CMK (cell line): Measurements from ENCODE around the gene SLC22A6.

Source experiments
- DNase-seq: peaks from one replicate; pipeline ENCODE4 v3.0.0-alpha.2; 2010; ENCODE audit warnings: low read depth

SLC22A6 gene, protein sequence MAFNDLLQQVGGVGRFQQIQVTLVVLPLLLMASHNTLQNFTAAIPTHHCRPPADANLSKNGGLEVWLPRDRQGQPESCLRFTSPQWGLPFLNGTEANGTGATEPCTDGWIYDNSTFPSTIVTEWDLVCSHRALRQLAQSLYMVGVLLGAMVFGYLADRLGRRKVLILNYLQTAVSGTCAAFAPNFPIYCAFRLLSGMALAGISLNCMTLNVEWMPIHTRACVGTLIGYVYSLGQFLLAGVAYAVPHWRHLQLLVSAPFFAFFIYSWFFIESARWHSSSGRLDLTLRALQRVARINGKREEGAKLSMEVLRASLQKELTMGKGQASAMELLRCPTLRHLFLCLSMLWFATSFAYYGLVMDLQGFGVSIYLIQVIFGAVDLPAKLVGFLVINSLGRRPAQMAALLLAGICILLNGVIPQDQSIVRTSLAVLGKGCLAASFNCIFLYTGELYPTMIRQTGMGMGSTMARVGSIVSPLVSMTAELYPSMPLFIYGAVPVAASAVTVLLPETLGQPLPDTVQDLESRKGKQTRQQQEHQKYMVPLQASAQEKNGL

DNA sequence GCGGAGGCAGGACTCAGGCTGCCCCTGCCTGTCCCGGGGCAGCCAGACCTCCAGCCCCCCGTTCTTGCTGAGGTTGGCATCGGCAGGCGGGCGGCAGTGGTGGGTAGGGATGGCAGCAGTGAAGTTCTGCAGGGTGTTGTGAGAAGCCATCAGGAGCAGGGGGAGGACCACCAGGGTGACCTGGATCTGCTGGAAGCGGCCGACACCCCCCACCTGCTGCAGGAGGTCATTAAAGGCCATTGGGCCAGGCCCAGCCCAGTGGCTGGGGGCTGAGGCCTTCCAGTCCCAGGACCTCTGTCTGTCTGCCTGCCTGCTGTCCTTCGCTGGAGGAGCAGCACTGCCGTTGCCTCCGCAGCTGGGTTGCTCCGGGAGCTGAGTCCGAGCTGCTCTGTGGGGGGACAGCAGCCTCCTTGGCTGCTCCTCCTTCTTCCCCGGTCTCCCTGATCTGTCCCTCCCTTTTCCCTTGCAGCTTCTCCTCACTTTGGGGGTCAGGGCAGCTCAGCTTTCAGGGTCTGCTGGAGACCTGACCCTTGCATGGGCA, at the start of gene SLC22A6:
TSS of gene SLC22A6 (minus strand) at position 517 of the 541 bp plus-strand sequence. CDS start at position 240, 277 bp downstream.
- no peak for DNase-seq

DNA sequence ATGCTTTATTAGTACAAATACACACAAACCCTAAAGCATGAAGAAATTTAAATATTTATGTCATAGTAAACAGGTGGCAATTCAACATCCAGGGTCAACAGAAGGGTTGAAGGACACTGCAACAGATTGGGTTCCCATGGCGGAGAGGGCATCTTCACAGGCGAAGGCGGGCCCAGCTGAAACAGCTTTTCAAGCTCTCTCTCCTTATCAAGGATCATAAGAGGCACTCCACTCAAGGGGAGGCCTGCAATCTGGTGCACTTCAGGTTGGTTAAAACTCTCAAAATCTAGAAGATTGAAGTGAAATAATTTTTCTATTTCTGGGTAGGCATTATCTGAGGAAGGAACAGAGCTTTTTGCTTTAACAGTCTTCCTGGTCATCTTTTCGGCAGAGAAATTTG, 47.7 kb upstream of the SLC22A6 start:
- DNase-seq = no peak

DNA sequence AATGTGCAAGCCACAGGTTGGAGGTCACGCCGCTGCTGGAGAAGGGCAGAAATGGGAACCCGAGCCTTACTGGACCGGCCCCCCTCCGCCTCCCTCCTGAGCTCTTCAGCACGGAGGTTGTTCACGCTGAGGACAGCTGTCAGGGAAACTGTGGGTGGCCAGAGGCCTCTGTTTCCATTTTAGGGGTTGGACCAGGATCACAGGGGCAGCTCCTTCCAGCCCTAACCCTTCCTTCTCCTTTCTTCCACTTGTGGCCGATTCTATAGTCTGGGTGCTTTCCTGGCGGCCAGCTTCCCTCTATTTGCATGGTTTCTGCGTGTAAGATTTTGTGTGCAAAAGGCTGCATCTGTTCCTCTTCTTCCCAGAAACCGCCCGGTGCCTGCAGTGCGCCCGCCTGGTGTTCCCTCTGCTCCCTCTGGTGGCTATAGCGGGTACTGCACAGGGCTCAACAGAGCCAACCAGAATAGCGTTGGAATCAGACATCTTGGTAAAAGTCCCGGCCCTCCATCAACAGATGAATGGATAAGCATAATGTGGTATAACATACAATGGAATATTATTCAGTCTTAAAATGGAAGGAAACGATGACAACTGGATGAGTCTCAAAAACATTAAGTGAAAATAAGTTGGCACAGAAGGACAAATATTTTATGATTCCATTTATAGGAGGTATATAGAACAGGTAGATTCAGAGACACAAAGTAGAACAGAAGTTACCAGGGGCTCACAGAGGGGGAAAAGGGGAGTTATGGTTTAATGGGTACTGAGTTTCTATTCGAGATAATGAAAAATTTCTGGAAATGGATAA, 39.3 kb upstream of the SLC22A6 start:
- DNase-seq = peak; percentile 54

- no peak for DNase-seq
Measured at GRCh38 chr11:63023222-63023814, 38.6 kb upstream of the SLC22A6 start.

- no peak for DNase-seq
Measured at GRCh38 chr11:63022441-63022840, 37.7 kb upstream of the SLC22A6 start.

DNA sequence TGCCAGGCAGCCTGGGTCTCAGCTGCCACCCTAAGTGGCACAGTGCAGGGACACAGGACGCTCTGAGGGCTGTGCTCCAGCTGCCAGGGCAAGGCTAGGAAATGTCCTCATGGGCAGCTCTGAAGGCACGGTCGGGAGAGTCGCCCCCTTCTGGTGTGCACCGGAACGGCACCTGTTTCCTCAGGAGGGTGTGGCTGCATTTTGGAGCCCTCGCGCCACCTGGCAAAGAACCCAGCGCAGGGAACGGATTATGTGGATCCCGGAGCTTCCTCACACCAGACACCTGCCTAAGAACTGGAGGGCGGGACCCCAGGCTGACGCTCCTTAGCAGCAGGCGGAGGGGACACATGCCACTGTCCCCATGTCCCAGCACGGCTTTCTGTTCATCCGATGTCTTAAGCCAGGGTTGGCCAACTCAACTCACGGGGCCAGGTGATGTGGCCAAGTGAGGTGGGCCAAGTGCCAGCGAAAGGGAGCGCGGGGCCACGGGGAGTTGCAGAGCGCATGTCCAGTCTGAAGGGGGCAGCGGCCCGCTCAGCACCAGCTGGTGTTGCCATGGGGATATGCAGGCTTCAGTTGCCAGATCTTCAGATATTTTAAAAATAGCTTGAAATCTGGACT, 36.0 kb upstream of the SLC22A6 start:
- no peak for DNase-seq

DNA sequence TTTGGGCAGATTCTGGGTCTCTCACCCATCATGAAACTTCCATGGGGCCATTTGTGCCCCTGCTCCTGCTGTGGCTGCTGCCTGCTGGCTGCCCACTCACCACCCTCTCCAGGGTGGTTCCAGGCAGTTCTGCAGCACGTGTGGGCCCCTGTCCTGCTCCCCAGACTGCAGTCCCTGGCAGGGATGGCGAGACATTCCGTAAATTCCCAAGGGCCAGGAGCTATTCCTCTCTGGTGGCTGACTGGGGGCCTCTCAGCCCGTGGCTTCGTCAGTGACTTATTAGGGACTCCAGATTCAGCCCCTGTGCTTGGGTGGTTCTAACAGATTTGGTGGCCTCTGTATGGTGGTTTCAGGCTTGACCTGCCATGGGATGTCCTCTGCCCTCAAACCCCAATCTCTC, 34.7 kb upstream of the SLC22A6 start:
- DNase-seq = no peak

GRCh38 chr11:63017306-63017974, 32.7 kb upstream of the SLC22A6 start:
- no peak for DNase-seq

DNA sequence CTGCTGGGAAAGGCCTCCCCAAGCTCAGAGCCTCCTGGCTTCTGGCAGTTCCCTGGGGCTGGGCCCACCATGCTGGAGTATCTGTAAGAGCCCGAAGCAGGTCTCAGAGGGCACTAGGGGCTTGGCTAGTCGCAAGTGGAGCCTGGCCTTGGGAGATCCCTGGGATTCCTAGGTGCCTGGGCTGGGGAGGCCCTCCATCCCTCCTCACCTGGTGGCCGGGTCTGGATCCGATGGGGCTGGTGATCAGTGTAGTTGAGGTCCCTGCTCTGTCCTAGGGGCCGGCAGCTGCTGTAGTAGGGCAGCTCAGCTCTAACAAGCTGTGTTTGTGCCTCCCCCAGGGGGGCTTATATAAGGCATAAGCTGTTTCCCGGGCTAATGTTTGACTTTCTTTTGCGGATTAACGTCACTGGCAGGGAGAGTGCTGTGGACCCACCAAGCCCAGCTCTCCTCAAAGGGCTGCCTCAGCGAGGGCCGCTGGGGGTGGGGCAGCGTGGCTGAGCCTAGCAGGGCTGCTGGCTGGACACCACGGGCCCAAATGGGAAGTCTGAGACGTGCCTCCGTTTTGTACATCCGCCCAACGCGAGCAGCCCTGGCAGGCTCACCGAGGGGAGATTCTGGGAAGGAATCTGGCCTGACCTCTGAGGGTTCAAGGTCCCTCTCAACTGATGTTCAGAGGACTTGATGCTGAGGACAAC, 30.9 kb upstream of the SLC22A6 start, which contains the start of gene SLC22A8:
TSS of gene SLC22A8 (minus strand) at position 321 of the 695 bp plus-strand sequence. CDS start 883 bp downstream, outside the sequence.
- no peak for DNase-seq

DNA sequence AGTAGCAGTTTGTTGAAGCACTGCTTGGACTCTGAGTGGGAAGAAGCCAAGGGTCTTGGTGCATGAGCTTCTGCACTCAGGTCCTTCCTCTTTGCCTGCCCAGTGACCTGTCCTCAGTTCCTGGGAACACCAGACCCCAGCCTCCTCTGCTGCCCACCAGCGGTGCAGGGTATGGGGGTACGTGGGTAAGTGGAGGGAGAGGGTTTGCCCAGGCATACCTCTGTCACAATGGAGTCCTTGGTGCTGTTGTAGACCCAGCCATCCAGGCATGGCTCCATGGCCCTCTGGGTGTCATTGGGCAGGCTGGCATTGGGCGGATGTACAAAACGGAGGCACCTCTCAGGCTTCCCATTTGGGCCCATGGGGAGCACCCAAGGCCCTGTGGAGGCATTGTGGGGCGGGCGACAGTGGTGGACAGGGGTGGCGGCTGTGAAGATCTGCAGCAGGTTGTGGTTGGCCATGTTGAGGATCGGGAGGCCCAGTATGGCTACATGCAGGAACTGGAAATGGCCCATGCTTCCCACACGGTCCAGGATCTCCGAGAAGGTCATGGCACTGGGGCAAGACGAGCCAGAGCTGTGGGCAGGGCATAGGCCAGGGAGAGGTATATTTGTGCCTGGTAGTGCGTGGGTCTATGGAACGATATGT, 29.8 kb upstream of the SLC22A6 start:
- DNase-seq = no peak

GRCh38 chr11:63012839-63013238, 28.1 kb upstream of the SLC22A6 start:
- DNase-seq = no peak

DNA sequence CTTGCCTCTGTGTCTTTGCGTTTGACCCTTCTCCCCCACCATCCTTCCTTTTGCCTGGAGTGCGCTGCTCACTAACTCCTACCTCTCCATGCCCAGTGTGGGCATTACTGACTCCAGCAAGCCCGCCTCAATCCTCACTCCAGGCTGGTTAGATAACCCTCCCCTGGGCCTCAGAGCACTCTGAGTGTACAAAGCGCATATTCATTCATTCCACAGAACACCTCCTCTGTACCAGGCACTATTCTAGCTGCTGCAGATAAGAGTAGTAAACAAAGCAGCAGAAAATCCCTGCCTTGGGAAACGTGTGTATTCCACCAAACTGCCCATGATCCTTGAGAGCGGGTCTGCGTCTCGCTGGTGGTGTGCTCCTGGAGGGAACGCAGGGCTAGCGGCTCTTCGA, 27.7 kb upstream of the SLC22A6 start:
- DNase-seq = no peak

GRCh38 chr11:63010934-63011439, 26.2 kb upstream of the SLC22A6 start:
- DNase-seq = no peak

DNA sequence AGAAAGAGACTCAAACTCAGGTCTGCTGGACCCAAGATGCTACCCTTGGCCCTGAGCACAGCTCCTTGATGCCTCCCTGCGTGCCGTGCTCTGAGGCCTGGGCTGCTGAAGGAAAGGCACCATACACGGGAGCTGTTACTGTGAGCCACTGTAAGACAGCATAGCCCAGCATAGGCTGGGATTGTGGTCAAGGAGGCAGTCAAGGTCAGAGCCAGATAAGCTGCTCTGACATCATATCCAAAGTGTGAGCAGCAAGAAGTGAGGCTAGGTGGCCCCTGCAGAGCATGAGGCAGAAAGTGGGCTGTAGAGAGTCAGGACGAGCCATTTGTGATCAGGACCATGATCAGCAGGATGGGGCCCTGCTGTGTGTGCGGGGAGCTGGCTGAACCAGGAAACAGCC, 23.2 kb upstream of the SLC22A6 start:
- DNase-seq = no peak

GRCh38 chr11:63001456-63001855, 16.7 kb upstream of the SLC22A6 start:
- DNase-seq = no peak

GRCh38 chr11:62999649-63000048, 14.9 kb upstream of the SLC22A6 start:
- no peak for DNase-seq

- DNase-seq = no peak
Measured at GRCh38 chr11:62999156-62999555, 14.4 kb upstream of the SLC22A6 start.

DNA sequence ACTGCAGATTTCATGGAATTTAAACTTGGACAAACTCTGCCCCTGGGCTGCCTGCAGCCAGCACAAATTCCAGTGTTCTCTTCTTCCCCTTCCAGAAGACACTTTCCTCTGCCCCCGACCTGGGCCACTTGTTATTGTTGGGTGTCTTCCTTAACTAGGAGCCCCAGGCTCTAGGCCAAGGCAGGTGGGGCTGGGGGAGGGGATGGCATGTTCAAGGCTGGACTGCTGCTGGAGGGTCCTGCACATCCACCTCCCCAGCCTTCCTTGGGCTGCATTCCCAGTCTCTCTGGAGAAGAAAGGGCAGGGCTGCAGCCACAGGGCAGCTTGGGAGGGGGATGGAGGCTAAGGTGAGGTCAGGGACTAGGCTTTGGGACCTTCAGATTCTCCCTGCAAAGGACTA, 11.5 kb upstream of the SLC22A6 start:
- DNase-seq = no peak

- DNase-seq = no peak
Measured at GRCh38 chr11:62994775-62995174, 10.0 kb upstream of the SLC22A6 start.

DNA sequence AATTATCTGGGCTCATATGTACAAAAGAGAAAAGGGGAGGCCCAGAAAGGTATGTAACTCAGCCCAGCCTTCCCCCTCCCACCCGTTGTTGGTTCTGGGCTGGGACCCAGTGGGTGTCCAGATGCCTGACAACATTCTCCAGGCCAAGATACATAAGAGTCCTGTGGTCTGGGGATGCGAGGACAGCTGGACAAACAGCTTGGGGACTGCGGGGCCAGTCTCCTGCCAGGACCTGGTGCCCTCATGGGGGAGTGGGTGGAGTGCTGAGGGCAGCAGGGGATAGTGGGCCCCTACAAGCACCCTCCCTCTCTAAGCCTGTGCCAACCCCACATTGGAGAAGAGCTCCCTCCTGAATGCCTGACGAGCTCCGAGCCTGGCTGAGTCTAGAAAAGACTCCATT, 3.5 kb upstream of the SLC22A6 start:
- DNase-seq = no peak
